ENCODE results near the gene AKAP13. TPM values are rescaled to one million over a fixed set of nuclear protein-coding genes. Genes with fewer than 3 reads are reported as not detected.

The AKAP13 gene
- total RNA-seq, 4 donors from 2014 or later: 189 to 405 (median 244) TPM

- H3K36me3 ChIP-seq: peaks cover 36 to 45% of the 10 kb centered on the region in 2 donors
- peaks cover 20 to 33% of the 10 kb centered on the region in 2 donors for H3K4me1 ChIP-seq
- H3K27me3 ChIP-seq: no peaks in the 10 kb centered on the region
- DNase-seq: no peak
- H3K9me3 ChIP-seq: no peaks in the 10 kb centered on the region
- intact Hi-C loops (cut with DNase I): loop anchor here (10.0 kb wide), 1 partner anchor 45 kb away; the partner anchor contains the start of gene KLHL25
- WGBS, 2 donors: 77 to 80% methylated on average over 21 of the region's 21 CpGs
- no peak for TF ChIP-seq POLR2A (IDR thresholded peaks at IDR 0.05)
- TF ChIP-seq, protein P1, sequence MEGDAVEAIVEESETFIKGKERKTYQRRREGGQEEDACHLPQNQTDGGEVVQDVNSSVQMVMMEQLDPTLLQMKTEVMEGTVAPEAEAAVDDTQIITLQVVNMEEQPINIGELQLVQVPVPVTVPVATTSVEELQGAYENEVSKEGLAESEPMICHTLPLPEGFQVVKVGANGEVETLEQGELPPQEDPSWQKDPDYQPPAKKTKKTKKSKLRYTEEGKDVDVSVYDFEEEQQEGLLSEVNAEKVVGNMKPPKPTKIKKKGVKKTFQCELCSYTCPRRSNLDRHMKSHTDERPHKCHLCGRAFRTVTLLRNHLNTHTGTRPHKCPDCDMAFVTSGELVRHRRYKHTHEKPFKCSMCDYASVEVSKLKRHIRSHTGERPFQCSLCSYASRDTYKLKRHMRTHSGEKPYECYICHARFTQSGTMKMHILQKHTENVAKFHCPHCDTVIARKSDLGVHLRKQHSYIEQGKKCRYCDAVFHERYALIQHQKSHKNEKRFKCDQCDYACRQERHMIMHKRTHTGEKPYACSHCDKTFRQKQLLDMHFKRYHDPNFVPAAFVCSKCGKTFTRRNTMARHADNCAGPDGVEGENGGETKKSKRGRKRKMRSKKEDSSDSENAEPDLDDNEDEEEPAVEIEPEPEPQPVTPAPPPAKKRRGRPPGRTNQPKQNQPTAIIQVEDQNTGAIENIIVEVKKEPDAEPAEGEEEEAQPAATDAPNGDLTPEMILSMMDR (IDR thresholded peaks at IDR 0.05): no peak
- no peak overlapping the region for H3K4me3 ChIP-seq (replicated peaks in 1 of 3)
- peak overlapping the region; percentile 40 to 71 (median 67) for H3K27ac ChIP-seq
Measured at GRCh38 chr15:85749261-85750151, 369.1 kb downstream of the AKAP13 start.

DNA sequence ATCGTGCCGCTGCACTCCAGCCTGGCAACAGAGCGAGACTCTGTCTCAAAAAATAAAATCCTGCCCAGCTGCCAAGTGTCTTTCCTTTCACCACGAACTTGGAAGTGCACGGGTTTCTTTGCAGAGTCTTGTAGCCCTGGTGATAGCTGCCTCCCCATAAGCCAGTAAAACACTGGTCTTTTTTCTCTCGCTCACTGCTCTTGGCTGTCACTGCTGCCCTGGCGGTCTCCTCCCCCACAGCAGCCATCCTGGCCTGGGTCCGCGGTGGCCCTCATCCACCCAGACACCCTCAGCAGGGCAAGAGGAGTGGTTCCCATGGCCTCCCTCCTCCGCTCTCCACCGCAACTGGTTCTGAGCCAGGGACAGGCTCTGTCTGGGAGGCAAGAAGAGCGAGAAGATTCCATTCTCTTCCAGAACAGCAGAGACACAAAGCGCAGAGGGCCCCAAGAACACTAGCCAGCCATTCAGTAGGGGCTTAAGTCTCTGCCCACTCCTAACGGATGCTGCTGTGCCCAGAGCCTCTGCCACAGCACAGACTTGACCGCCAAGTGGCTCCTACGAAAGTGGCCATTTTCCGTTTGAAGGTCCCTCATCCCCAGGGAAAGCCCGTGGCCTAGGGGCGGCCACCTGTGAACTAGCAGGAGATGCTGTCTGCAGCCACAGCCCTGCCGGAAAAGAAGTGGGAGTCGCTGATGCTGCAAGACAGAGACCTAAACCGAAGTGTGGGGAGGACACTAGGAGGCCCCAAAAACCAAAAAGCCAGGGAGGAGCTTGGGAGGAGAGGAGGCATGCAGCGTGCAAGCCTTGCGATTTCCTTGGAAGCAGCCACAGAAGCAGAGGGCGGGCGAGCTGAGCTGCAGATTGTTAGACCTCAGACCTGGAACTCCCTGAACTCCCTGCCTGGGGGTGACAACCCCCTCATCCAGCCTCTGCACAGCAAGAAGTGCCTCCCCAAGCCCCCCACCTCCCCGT lies 370.2 kb downstream of the AKAP13 start:
- intact Hi-C loops (cut with DNase I): no loop called here

GRCh38 chr15:85751291-85752123 lies 371.1 kb downstream of the AKAP13 start:
- no peak for TF ChIP-seq POLR2A (IDR thresholded peaks at IDR 0.05)
- TF ChIP-seq, protein P1 (IDR thresholded peaks at IDR 0.05): no peak
- peak; percentile 70 to 75 for DNase-seq
- H3K36me3 ChIP-seq: peaks cover 16 to 25% of the 10 kb centered on the region in 2 donors
- WGBS, 2 donors: 43% methylated on average over 10 to 11 of the region's 15 CpGs
- H3K27ac ChIP-seq: peak overlapping the region; percentile 33 to 71 (median 67)
- H3K4me3 ChIP-seq (replicated peaks in 1 of 3): no peak overlapping the region
- H3K27me3 ChIP-seq: no peaks in the 10 kb centered on the region
- intact Hi-C loops (cut with DNase I): no loop called here
- peaks cover 20 to 33% of the 10 kb centered on the region in 2 donors for H3K4me1 ChIP-seq
- H3K9me3 ChIP-seq: no peaks in the 10 kb centered on the region

More for the DNA sequence above, 370.2 kb downstream of the AKAP13 start:
- H3K27ac ChIP-seq: peak overlapping the region; percentile 40 to 71 (median 67)
- peak; percentile 80 to 81 for DNase-seq
- WGBS, 2 donors: 41 to 43% methylated on average over 22 to 26 of the region's 27 CpGs
- H3K36me3 ChIP-seq: peaks cover 25 to 34% of the 10 kb centered on the region in 2 donors
- H3K4me1 ChIP-seq: peaks cover 20 to 33% of the 10 kb centered on the region in 2 donors
- TF ChIP-seq, protein P1 (IDR thresholded peaks at IDR 0.05): no peak
- TF ChIP-seq POLR2A (IDR thresholded peaks at IDR 0.05): no peak
- no peaks in the 10 kb centered on the region for H3K9me3 ChIP-seq
- no peak overlapping the region for H3K4me3 ChIP-seq (replicated peaks in 1 of 3)
- no peaks in the 10 kb centered on the region for H3K27me3 ChIP-seq

DNA sequence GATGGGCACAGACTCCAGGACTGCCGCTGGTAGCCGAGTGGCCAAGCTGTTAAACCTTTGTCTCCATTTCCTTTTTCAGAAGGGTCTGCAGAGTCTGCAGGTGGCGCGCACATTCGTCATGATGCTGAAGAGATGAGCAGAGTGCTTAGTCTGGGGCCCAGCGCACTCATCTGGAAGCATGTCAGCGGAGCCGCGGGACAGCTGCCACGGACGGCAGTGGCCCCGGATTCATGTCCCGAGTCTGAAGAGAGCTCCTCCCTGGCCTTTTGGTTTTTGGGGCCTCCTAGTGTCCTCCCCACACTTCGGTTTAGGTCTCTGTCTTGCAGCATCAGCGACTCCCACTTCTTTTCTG lies 371.7 kb downstream of the AKAP13 start:
- no peaks in the 10 kb centered on the region for H3K9me3 ChIP-seq
- no peak overlapping the region for H3K4me3 ChIP-seq (replicated peaks in 1 of 3)
- peaks cover 20 to 33% of the 10 kb centered on the region in 2 donors for H3K4me1 ChIP-seq
- H3K36me3 ChIP-seq: peaks cover 10 to 19% of the 10 kb centered on the region in 2 donors
- WGBS, 2 donors: 76 to 80% methylated on average over 7 to 12 of the region's 15 CpGs
- TF ChIP-seq, protein P1 (IDR thresholded peaks at IDR 0.05): no peak
- TF ChIP-seq POLR2A (IDR thresholded peaks at IDR 0.05): no peak
- no peak for DNase-seq
- H3K27ac ChIP-seq: peak overlapping the region in 2 of 3 donors; percentile 67 to 71
- intact Hi-C loops (cut with DNase I): no loop called here
- no peaks in the 10 kb centered on the region for H3K27me3 ChIP-seq
